ENCODE data around the gene LYPLA2.

DNA sequence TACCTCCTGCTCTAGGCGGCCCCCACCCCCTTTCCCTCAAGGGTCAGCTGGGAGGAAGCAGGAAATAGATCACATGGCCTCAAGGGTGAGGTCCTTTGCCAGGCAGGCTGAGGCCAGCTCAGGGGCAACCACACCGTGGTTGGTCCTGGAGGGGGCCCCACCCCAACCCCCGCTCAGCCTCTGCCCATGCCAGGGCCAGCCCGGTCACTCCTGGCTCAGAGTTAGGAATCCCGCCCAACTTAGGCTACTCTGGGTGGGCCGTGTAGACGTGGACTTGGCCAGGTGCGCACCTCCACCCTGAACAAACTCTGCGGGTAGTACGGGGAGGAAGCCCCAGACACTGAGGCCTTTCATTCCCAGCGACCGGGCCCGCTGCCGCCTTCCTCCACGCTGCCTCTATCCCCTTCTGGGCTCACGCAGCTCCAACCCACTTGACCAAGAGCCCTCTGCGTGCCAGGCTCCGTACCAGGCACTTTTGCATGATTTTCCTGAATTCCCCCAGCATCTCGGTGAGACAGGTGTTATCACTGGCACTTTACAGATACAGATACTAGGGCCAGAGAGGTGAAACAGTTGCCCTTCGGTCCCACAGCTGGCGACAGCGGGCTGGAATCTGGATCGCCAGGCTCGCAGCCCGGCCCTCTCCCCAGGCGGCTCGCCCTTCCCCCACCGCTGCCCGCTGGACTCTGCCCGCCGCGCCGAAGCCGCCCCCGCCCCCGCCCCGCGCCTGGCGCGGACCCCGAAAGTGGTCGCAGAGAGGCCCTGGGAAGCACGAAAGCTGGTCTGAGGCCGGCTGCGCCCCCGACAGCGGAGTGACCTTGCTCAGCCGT lies 8.8 kb downstream of the LYPLA2 start:
- TF ChIP-seq EZH2 (IDR thresholded peaks at IDR 0.05; ENCODE audit: low read depth, low read length, severe bottlenecking) (no peak), CHD2 (IDR thresholded peaks at IDR 0.05; ENCODE audit: low read length) (no peak), ZNF274 (IDR thresholded peaks at IDR 0.05; ENCODE audit: borderline replicate concordance, extremely low read depth, low read length) (no peak), CEBPB (IDR thresholded peaks at IDR 0.05; ENCODE audit: low read depth, low read length) (no peak), TAF1 (IDR thresholded peaks at IDR 0.05; ENCODE audit: low read depth, low read length) (no peak), MAX (IDR thresholded peaks at IDR 0.05) (peak; percentile 43; the same call in 1 of the 2 replicates), USF2 (IDR thresholded peaks at IDR 0.05; ENCODE audit: low read length) (peak; percentile 68), POLR2AphosphoS5 (IDR thresholded peaks at IDR 0.05; ENCODE audit: low read depth, low read length) (peak; percentile 22)
- TF ChIP-seq, protein P1, sequence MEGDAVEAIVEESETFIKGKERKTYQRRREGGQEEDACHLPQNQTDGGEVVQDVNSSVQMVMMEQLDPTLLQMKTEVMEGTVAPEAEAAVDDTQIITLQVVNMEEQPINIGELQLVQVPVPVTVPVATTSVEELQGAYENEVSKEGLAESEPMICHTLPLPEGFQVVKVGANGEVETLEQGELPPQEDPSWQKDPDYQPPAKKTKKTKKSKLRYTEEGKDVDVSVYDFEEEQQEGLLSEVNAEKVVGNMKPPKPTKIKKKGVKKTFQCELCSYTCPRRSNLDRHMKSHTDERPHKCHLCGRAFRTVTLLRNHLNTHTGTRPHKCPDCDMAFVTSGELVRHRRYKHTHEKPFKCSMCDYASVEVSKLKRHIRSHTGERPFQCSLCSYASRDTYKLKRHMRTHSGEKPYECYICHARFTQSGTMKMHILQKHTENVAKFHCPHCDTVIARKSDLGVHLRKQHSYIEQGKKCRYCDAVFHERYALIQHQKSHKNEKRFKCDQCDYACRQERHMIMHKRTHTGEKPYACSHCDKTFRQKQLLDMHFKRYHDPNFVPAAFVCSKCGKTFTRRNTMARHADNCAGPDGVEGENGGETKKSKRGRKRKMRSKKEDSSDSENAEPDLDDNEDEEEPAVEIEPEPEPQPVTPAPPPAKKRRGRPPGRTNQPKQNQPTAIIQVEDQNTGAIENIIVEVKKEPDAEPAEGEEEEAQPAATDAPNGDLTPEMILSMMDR (IDR thresholded peaks at IDR 0.05; ENCODE audit: control extremely low read depth in 1 of 3, insufficient read depth in 1 of 3, low read depth in 1 of 3, low read length in 3 of 3) = no peak
- TF ChIP-seq, protein P2, sequence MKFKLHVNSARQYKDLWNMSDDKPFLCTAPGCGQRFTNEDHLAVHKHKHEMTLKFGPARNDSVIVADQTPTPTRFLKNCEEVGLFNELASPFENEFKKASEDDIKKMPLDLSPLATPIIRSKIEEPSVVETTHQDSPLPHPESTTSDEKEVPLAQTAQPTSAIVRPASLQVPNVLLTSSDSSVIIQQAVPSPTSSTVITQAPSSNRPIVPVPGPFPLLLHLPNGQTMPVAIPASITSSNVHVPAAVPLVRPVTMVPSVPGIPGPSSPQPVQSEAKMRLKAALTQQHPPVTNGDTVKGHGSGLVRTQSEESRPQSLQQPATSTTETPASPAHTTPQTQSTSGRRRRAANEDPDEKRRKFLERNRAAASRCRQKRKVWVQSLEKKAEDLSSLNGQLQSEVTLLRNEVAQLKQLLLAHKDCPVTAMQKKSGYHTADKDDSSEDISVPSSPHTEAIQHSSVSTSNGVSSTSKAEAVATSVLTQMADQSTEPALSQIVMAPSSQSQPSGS (IDR thresholded peaks at IDR 0.05; ENCODE audit: low read length) = no peak

All from H1 (cell line).